Measurements from ENCODE around the gene SLC40A1. TPM values are rescaled to one million over a fixed set of nuclear protein-coding genes. Genes with fewer than 3 reads are reported as not detected.
A peak's percentile ranks its signal among the peaks of the same experiment; 100 is the strongest.

Gene SLC40A1
- total RNA-seq, 1 donor from 2014 or later = 11.4 TPM

DNA sequence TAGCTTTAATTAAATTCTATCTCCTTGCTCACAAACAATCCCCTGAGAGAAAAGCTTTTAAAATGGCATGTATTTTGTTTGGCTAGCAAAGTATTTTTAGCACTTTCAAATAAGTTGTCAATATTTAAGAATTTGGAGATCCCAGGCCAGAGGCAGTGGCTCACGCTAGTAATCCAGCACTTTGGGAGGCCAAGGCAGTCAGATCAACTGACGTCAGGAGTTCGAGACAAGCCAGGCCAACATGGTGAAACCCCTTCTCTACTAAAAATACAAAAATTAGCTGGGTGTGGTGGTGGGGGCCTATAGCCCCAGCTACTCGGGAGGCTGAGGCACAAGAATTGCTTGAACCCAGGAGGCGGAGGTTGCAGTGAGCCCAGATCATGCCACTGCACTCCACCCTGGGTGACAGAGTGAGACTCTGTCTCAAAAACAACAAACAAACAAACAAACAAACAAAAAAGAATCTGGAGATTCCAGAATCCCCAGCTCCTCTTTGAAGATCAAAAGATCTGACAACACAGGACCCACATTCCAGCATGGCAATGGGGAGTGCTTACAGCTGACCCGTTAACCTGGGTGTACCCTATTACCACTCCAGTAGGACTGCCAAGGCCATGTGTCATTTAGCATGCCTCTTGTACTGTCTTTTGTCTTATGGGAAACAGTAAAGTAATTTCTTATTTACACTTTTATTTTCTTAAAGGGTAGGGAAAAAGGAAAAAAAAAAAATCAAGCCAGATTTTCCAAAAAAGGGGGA, 21.9 kb downstream of the SLC40A1 start:
- TF ChIP-seq, protein P1, sequence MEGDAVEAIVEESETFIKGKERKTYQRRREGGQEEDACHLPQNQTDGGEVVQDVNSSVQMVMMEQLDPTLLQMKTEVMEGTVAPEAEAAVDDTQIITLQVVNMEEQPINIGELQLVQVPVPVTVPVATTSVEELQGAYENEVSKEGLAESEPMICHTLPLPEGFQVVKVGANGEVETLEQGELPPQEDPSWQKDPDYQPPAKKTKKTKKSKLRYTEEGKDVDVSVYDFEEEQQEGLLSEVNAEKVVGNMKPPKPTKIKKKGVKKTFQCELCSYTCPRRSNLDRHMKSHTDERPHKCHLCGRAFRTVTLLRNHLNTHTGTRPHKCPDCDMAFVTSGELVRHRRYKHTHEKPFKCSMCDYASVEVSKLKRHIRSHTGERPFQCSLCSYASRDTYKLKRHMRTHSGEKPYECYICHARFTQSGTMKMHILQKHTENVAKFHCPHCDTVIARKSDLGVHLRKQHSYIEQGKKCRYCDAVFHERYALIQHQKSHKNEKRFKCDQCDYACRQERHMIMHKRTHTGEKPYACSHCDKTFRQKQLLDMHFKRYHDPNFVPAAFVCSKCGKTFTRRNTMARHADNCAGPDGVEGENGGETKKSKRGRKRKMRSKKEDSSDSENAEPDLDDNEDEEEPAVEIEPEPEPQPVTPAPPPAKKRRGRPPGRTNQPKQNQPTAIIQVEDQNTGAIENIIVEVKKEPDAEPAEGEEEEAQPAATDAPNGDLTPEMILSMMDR (IDR thresholded peaks at IDR 0.05) = no peak
- Mint-ChIP-seq H3K27ac (ENCODE audit: unreplicated experiment) (no peak overlapping the region), H3K9me3 (ENCODE audit: unreplicated experiment) (no peaks in the 10 kb centered on the region), H3K27me3 (ENCODE audit: unreplicated experiment) (no peaks in the 10 kb centered on the region), H3K4me3 (ENCODE audit: unreplicated experiment) (no peak overlapping the region), H3K4me1 (ENCODE audit: unreplicated experiment) (peaks cover 16% of the 10 kb centered on the region), H3K36me3 (ENCODE audit: unreplicated experiment) (peaks cover 10% of the 10 kb centered on the region)
- no peak for DNase-seq (ENCODE audit: extremely low spot score, unreplicated experiment)

DNA sequence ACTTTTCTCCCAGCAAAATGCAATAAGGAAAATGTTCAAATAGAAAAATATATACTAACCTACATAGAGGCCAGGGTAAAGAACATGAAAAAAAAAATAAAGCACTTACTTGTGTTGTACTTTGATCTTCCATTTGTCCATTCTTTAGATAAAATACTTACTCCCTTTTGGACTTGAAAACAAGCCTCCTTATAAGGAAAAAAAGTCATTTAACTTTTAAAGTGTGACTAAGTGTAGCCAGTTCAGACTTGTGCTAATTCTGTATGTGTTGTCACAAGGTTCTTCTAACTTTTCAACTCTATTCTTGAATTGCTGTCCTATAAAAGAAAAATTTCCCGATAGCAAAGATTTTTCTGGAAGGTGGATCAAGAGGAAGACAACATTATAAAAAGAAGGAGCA, 23.2 kb downstream of the SLC40A1 start:
- DNase-seq (ENCODE audit: extremely low spot score, unreplicated experiment) = no peak
- TF ChIP-seq, protein P1 (IDR thresholded peaks at IDR 0.05) = no peak
- Mint-ChIP-seq H3K4me1 (ENCODE audit: unreplicated experiment) (peaks cover 16% of the 10 kb centered on the region), H3K27me3 (ENCODE audit: unreplicated experiment) (no peaks in the 10 kb centered on the region), H3K4me3 (ENCODE audit: unreplicated experiment) (no peak overlapping the region), H3K27ac (ENCODE audit: unreplicated experiment) (no peak overlapping the region), H3K9me3 (ENCODE audit: unreplicated experiment) (no peaks in the 10 kb centered on the region), H3K36me3 (ENCODE audit: unreplicated experiment) (peaks cover 6% of the 10 kb centered on the region)

DNA sequence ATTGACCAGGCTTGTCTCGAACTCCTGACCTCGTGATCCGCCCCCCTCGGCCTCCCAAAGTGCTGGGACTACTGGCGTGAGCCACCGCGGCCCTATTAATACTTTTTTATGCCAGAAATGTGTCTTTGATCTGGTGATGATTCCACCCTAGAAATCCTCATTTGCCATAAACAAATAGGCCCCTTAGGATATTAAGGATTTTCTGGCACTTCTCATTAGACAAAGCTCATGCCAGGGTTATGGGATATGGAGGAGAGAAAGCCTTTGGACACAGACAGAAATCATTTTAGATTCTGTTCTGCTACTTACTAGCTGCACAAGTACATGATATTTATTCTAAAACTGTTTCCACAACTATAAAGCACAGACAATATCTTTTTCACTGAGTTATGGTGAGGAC, 24.1 kb downstream of the SLC40A1 start:
- Mint-ChIP-seq H3K36me3 (ENCODE audit: unreplicated experiment) (peaks cover 2% of the 10 kb centered on the region), H3K4me3 (ENCODE audit: unreplicated experiment) (no peak overlapping the region), H3K9me3 (ENCODE audit: unreplicated experiment) (no peaks in the 10 kb centered on the region), H3K4me1 (ENCODE audit: unreplicated experiment) (peaks cover 16% of the 10 kb centered on the region), H3K27me3 (ENCODE audit: unreplicated experiment) (no peaks in the 10 kb centered on the region), H3K27ac (ENCODE audit: unreplicated experiment) (no peak overlapping the region)
- TF ChIP-seq, protein P1 (IDR thresholded peaks at IDR 0.05) = no peak
- DNase-seq (ENCODE audit: extremely low spot score, unreplicated experiment) = no peak

DNA sequence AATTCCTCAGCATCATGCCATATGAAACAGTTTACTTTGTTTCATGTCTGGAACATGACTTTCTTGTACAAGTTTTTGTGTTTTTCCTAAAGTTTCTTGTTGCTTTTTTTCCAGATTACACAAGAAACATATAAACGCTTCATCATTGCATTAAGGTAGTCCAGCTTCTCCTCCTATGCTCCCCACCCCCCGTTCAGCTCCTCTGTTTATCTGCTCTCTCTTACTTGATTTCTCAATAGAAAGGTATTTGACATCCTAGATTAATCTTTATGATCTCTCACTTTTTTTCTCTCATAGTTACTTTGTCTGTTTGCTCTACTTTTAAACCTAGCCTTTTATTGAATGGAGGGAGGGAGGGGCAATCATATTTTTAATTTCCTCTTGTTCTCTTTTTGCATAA, 25.4 kb downstream of the SLC40A1 start:
- no peak for DNase-seq (ENCODE audit: extremely low spot score, unreplicated experiment)
- no peaks in the 10 kb centered on the region for H3K9me3 Mint-ChIP-seq (ENCODE audit: unreplicated experiment)
- H3K4me1 Mint-ChIP-seq (ENCODE audit: unreplicated experiment) = peaks cover 15% of the 10 kb centered on the region
- peak overlapping the region; percentile 46 for H3K27ac Mint-ChIP-seq (ENCODE audit: unreplicated experiment)
- no peaks in the 10 kb centered on the region for H3K36me3 Mint-ChIP-seq (ENCODE audit: unreplicated experiment)
- H3K27me3 Mint-ChIP-seq (ENCODE audit: unreplicated experiment) = no peaks in the 10 kb centered on the region
- no peak overlapping the region for H3K4me3 Mint-ChIP-seq (ENCODE audit: unreplicated experiment)
- TF ChIP-seq, protein P1 (IDR thresholded peaks at IDR 0.05) = no peak

DNA sequence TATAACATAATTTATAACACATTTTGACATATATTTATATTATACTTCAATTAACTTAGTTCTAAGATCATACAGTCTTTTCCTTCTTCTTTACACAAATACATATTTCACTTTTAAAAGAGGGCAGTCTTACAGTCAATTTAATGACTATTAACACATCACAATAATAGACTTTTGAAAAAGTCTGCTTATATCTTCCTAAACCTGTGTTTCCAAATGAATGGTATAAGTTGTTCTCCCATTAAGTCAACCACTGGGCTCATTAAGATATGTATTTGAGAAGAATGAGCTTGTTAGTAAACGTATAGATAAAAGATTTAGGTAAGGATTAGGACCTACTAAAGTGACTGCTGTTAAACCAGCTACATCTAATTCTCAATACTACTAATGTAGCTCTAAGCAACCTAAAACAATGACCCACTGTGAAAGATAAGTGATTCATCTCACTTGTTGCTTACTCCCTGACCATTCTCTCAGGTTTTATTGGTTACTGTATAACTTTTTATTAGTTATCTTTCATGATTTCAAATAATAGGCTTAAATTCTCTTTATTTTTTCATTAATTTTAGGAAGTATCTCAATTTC, 27.0 kb downstream of the SLC40A1 start:
- H3K4me3 Mint-ChIP-seq (ENCODE audit: unreplicated experiment) = no peak overlapping the region
- H3K27ac Mint-ChIP-seq (ENCODE audit: unreplicated experiment) = no peak overlapping the region
- no peaks in the 10 kb centered on the region for H3K9me3 Mint-ChIP-seq (ENCODE audit: unreplicated experiment)
- H3K4me1 Mint-ChIP-seq (ENCODE audit: unreplicated experiment) = peaks cover 20% of the 10 kb centered on the region
- H3K36me3 Mint-ChIP-seq (ENCODE audit: unreplicated experiment) = no peaks in the 10 kb centered on the region
- H3K27me3 Mint-ChIP-seq (ENCODE audit: unreplicated experiment) = no peaks in the 10 kb centered on the region
- TF ChIP-seq, protein P1 (IDR thresholded peaks at IDR 0.05) = no peak
- DNase-seq (ENCODE audit: extremely low spot score, unreplicated experiment) = no peak

Measured in osteocyte (in vitro differentiated cells).